Tibial artery (tissue), 4 donors: ENCODE measurements around the gene ITIH5.
"Not testable (repeated sequence)": the region's sequence is repeated elsewhere in the genome, so short reads cannot be mapped to it uniquely, and the experiment has no call there.

Experiments
- DNase-seq, 2 donors: peaks; one replicate each; pipeline ENCODE4 v3.0.0-alpha.2; 2019
- H3K27ac ChIP-seq, 2 donors: fragments of 200-600 bp; sonication (generic) in 1 of 2; 1 replicate in 1 of 2; 2 replicates in 1 of 2; pipeline ENCODE4 v1.5.1; 2018 to 2019; ENCODE audit warnings: mild to moderate bottlenecking in 1 of 2
- H3K27me3 ChIP-seq, 2 donors: fragments of 200-600 bp; sonication (generic) in 1 of 2; one replicate each; pipeline versions ENCODE4 v1.5.1 to v1.6.0; 2016 to 2019
- H3K36me3 ChIP-seq, 3 donors: fragments of 200-600 bp; sonication (generic) in 2 of 3; one replicate each; pipeline ENCODE4 v1.5.1; 2016 to 2019; ENCODE audit warnings: mild to moderate bottlenecking in 2 of 3
- H3K4me1 ChIP-seq, 4 donors: fragments of 200-600 bp; sonication (generic) in 2 of 4; 1 replicate in 3 of 4; 2 replicates in 1 of 4; pipeline ENCODE4 v1.5.1; 2016 to 2019
- H3K4me3 ChIP-seq, 2 donors: fragments of 200-600 bp; sonication (generic) in 1 of 2; 1 replicate in 1 of 2; 2 replicates in 1 of 2; pipeline ENCODE4 v1.5.1; 2018 to 2019; ENCODE audit warnings: mild to moderate bottlenecking in 2 of 2
- H3K9me3 ChIP-seq, 3 donors: fragments of 200-600 bp; sonication (generic) in 1 of 3; one replicate each; pipeline ENCODE4 v1.5.1; 2016 to 2019
- CTCF ChIP-seq, 2 experiments: fragments of 200-600 bp in 1 of 2; fragments of 450-650 bp in 1 of 2; IDR thresholded peaks; one replicate each; pipeline ENCODE4 v1.5.1; 2017 to 2019; ENCODE audit warnings: antibody characterized with exemption in 2 of 2, mild to moderate bottlenecking in 1 of 2, moderate library complexity in 1 of 2
- intact Hi-C: fragments of 100-400 bp; cut with DNase I; formaldehyde crosslinking; loops from one replicate; pipeline ENCODE4 v1.15.0; 2023; ENCODE audit warnings: low total_unique reads

The ITIH5 gene

DNA sequence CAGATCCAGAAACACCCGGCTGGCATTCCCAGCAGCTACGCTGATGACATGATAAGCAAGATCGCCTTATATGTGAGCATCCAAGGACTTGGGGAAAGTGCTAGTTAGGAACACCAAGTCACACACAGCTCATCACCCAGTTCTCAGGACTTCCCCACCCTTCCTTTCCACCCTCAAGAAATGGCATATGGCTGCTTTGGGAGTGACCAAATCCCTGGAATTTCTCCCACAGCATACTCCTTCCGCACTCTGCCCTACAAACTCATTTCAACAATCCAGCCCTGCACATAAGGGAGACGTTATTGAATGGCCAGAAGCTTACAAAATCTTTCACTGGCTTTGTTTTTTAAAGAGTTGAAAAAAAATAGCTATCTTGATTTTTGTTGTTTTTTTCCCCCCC, 4.2 kb downstream of the ITIH5 start:
- no peak overlapping the region for H3K4me3 ChIP-seq
- no peaks in the 10 kb centered on the region for H3K9me3 ChIP-seq
- H3K27me3 ChIP-seq: no peaks in the 10 kb centered on the region
- intact Hi-C loops: no loop called here
- no peak for TF ChIP-seq CTCF (IDR thresholded peaks at IDR 0.05)
- DNase-seq: no peak
- peak overlapping the region in 1 of 2 donors; percentile 16 for H3K27ac ChIP-seq
- H3K36me3 ChIP-seq: no peaks in the 10 kb centered on the region
- peaks cover 0 to 70% (median 27%) of the 10 kb centered on the region in 4 donors for H3K4me1 ChIP-seq

DNA sequence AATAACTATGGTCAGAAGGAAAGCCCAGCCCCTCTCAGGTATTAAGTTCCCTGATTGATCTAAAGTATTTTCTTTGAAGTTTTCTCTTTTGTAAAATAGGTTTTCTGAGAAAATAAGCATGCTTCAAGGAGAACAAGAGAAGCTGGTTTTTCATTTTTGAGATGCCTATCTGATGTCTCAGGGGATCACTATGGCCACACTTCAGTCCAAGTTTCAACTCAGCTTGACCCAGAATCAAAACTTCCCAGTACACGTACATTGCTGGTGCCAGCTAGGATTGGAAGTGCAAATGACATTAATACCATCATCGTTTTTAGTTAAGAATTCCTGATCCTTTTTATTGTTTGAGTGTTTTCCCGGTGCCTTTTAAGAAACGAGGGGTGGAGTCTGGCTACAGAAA, 7.2 kb downstream of the ITIH5 start:
- no peak for TF ChIP-seq CTCF (IDR thresholded peaks at IDR 0.05)
- H3K4me3 ChIP-seq: no peak overlapping the region
- intact Hi-C loops: no loop called here
- no peaks in the 10 kb centered on the region for H3K27me3 ChIP-seq
- DNase-seq: no peak
- no peaks in the 10 kb centered on the region for H3K36me3 ChIP-seq
- H3K9me3 ChIP-seq: no peaks in the 10 kb centered on the region
- peaks cover 0 to 77% (median 17%) of the 10 kb centered on the region in 4 donors for H3K4me1 ChIP-seq
- H3K27ac ChIP-seq: peak overlapping the region; percentile 58 to 69

- H3K4me1 ChIP-seq: peaks cover 0 to 63% (median 13%) of the 10 kb centered on the region in 4 donors
Observed at GRCh38 chr10:7657552-7657951, 9.2 kb downstream of the ITIH5 start.

DNA sequence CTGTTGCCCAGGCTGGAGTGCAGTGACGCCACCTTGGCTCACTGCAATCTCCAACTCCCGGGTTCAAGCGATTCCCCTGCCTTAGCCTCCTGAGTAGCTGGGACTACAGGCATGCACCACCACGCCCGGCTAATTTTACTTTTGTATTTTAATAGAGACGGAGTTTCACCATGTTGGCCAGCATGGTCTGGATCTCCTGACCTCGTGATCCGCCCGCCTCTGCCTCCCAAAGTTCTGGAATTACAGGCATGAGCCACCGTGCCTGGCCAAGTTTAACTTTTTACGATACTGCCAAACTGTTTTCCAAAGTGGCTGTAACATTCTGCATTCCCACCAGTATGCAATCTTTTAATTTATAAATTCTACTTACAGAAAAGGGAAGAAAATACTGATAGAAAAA, 9.7 kb downstream of the ITIH5 start:
- H3K27me3 ChIP-seq, H3K36me3 ChIP-seq, H3K9me3 ChIP-seq, intact Hi-C loops, H3K4me3 ChIP-seq: not testable (repeated sequence)
- DNase-seq: peak in 1 of 2 donors; percentile 74
- peaks cover 0 to 59% (median 11%) of the 10 kb centered on the region in 4 donors for H3K4me1 ChIP-seq
- peak overlapping the region; percentile 58 to 69 for H3K27ac ChIP-seq

More at GRCh38 chr10:7657552-7657951, 9.2 kb downstream of the ITIH5 start:
- Histone ChIP-seq H3K4me3 (no peak overlapping the region), H3K27ac (peak overlapping the region; percentile 58 to 69), H3K9me3 (no peaks in the 10 kb centered on the region), H3K36me3 (peaks cover 0 to 6% (median 0%) of the 10 kb centered on the region in 3 donors), H3K27me3 (no peaks in the 10 kb centered on the region)
- intact Hi-C loops: no loop called here
- no peak for TF ChIP-seq CTCF (IDR thresholded peaks at IDR 0.05)
- no peak for DNase-seq

GRCh38 chr10:7651853-7652470, 14.8 kb downstream of the ITIH5 start:
- peaks cover 0 to 10% (median 0%) of the 10 kb centered on the region in 3 donors for H3K36me3 ChIP-seq
- peaks cover 0 to 4% (median 0%) of the 10 kb centered on the region in 3 donors for H3K9me3 ChIP-seq
- H3K4me3 ChIP-seq: no peak overlapping the region
- no peaks in the 10 kb centered on the region for H3K27me3 ChIP-seq
- peaks cover 0 to 48% (median 13%) of the 10 kb centered on the region in 4 donors for H3K4me1 ChIP-seq
- DNase-seq: no peak
- intact Hi-C loops: no loop called here
- no peak for TF ChIP-seq CTCF (IDR thresholded peaks at IDR 0.05)
- H3K27ac ChIP-seq: no peak overlapping the region

DNA sequence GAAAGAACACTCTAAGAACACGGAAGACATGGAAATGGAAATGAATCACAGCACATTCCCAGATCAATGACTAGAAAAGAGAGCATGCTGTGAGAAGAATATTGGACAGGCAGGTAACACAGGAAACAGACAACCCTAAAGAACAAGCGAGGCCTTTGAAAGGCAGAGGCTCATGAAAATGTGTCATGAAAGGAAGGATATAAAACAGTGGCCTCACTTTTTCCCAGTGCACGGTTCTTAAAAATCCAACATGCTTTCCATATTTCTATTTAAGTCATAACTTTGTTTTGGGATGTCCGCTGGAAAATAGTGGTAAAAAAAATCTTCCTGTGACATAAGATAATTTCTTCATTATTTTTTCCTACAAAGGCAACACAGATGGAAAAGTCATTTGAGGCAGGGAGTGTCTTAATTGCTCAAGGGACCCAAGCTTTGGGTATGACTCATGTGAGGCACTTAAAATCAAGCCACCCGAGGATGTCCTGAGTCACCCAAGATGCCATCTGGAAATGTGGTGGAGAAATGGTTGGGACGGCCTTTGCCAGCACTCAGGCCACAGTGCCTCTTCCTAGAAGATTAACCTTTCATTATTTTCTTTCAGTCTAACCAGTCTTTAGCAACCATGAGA, 17.0 kb downstream of the ITIH5 start:
- peak overlapping the region; percentile 48 to 65 for H3K27ac ChIP-seq
- intact Hi-C loops: no loop called here
- peaks cover 0 to 10% (median 0%) of the 10 kb centered on the region in 3 donors for H3K36me3 ChIP-seq
- H3K27me3 ChIP-seq: no peaks in the 10 kb centered on the region
- peaks cover 0 to 35% (median 13%) of the 10 kb centered on the region in 4 donors for H3K4me1 ChIP-seq
- peaks cover 0 to 4% (median 0%) of the 10 kb centered on the region in 3 donors for H3K9me3 ChIP-seq
- H3K4me3 ChIP-seq: no peak overlapping the region
- DNase-seq: peak; percentile 45 to 74
- no peak for TF ChIP-seq CTCF (IDR thresholded peaks at IDR 0.05)
